ENCODE data around the gene WDR6.
"Not testable (repeated sequence)": the region's sequence is repeated elsewhere in the genome, so short reads cannot be mapped to it uniquely, and the experiment has no call there.

DNA sequence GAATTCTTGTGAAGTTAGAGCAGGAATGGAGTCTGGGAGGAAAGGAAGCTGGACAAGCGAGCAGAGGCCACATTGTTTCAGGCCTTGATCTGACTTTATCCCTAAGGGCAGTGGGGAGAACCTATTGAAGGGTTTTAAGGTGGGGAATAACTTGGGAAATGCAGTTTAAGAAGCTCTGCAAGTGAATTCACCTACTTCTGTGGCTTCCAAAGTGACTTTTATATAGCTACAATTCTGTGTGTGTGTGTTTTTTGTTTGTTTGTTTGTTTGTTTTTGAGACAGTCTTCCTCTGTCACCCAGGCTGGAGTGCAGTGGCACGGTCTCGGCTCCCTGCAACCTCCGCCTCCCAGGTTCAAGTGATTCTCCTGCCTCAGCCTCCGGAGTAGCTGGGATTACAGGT, 1.4 kb downstream of the WDR6 start:
- TF ChIP-seq, protein P1, sequence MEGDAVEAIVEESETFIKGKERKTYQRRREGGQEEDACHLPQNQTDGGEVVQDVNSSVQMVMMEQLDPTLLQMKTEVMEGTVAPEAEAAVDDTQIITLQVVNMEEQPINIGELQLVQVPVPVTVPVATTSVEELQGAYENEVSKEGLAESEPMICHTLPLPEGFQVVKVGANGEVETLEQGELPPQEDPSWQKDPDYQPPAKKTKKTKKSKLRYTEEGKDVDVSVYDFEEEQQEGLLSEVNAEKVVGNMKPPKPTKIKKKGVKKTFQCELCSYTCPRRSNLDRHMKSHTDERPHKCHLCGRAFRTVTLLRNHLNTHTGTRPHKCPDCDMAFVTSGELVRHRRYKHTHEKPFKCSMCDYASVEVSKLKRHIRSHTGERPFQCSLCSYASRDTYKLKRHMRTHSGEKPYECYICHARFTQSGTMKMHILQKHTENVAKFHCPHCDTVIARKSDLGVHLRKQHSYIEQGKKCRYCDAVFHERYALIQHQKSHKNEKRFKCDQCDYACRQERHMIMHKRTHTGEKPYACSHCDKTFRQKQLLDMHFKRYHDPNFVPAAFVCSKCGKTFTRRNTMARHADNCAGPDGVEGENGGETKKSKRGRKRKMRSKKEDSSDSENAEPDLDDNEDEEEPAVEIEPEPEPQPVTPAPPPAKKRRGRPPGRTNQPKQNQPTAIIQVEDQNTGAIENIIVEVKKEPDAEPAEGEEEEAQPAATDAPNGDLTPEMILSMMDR (conservative IDR thresholded peaks at IDR 0.05; ENCODE audit: low read depth in 2 of 2) = not testable (repeated sequence)
- TF ChIP-seq EZH2 (IDR thresholded peaks at IDR 0.05; ENCODE audit: low read depth, unreplicated experiment) = not testable (repeated sequence)
